Body of pancreas (tissue), 4 donors: ENCODE results near the gene SNX4.

Experiments used
- CTCF ChIP-seq, 7 experiments: fragments of 450-650 bp in 4 of 7; fragments of 200-600 bp in 3 of 7; sonication (generic) in 3 of 7; IDR thresholded peaks; one replicate each; pipeline ENCODE4 v1.5.1; 2016 to 2019; ENCODE audit warnings: antibody characterized with exemption in 7 of 7
- POLR2A ChIP-seq, 3 donors: fragments of 450-650 bp; IDR thresholded peaks; one replicate each; pipeline ENCODE4 v1.6.1; 2016; ENCODE audit warnings: antibody characterized with exemption in 3 of 3, mild to moderate bottlenecking in 2 of 3

GRCh38 chr3:125478326-125478725, 41.7 kb downstream of the SNX4 start:
- TF ChIP-seq CTCF (IDR thresholded peaks at IDR 0.05) (no peak), POLR2A (IDR thresholded peaks at IDR 0.05) (no peak)
